Measurements from ENCODE around the gene TMEM91. TPM values are rescaled to one million over a fixed set of nuclear protein-coding genes. Genes with fewer than 3 reads are reported as not detected.

TMEM91 gene
- polyA plus RNA-seq, 1 donor from 2014 or later, result 24.4 TPM

GRCh38 chr19:41327576-41328156 is 48.7 kb upstream of the TMEM91 start:
- H3K9me3 ChIP-seq (ENCODE audit: low read length), result no peaks in the 10 kb centered on the region
- H3K9ac ChIP-seq (ENCODE audit: low read length), result no peak overlapping the region
- H3K27me3 ChIP-seq (ENCODE audit: insufficient read depth, low read depth, low read length), result no peaks in the 10 kb centered on the region
- H3K27ac ChIP-seq (ENCODE audit: low read length), result no peak overlapping the region
- H4K20me1 ChIP-seq (ENCODE audit: insufficient read depth), result no peaks in the 10 kb centered on the region
- no peaks in the 10 kb centered on the region for H3K36me3 ChIP-seq (ENCODE audit: insufficient read depth, low read length)
- TF ChIP-seq MXI1 (conservative IDR thresholded peaks at IDR 0.05; ENCODE audit: poor library complexity, severe bottlenecking) (no peak), TAF1 (IDR thresholded peaks at IDR 0.05; ENCODE audit: low read depth) (no peak), POLR2AphosphoS5 (IDR thresholded peaks at IDR 0.05) (no peak), CTCF (IDR thresholded peaks at IDR 0.05; ENCODE audit: poor library complexity, severe bottlenecking) (no peak), REST (IDR thresholded peaks at IDR 0.05; ENCODE audit: borderline replicate concordance) (no peak), RAD21 (conservative IDR thresholded peaks at IDR 0.05) (no peak)
- H3K4me2 ChIP-seq (ENCODE audit: low read length), result no peak overlapping the region
- no peaks in the 10 kb centered on the region for H3K9me2 ChIP-seq (ENCODE audit: insufficient read depth, low read length)
- no peak overlapping the region for H2AFZ ChIP-seq (ENCODE audit: low read depth, low read length)
- H3K4me3 ChIP-seq (ENCODE audit: low read length), result no peak overlapping the region
- H3F3A ChIP-seq (ENCODE audit: insufficient read depth, low read length, poor library complexity, severe bottlenecking), result no peaks in the 10 kb centered on the region
- no peaks in the 10 kb centered on the region for H3K79me2 ChIP-seq (replicated peaks; ENCODE audit: insufficient read depth, low read length)

GRCh38 chr19:41328157-41328841 is 48.0 kb upstream of the TMEM91 start:
- Histone ChIP-seq H3K36me3 (ENCODE audit: insufficient read depth, low read length) (no peaks in the 10 kb centered on the region), H4K20me1 (ENCODE audit: insufficient read depth) (no peaks in the 10 kb centered on the region), H3K4me3 (ENCODE audit: low read length) (no peak overlapping the region), H3K27ac (ENCODE audit: low read length) (no peak overlapping the region), H3K9me3 (ENCODE audit: low read length) (no peaks in the 10 kb centered on the region), H3K9me2 (ENCODE audit: insufficient read depth, low read length) (no peaks in the 10 kb centered on the region), H3K79me2 (replicated peaks; ENCODE audit: insufficient read depth, low read length) (no peaks in the 10 kb centered on the region), H2AFZ (ENCODE audit: low read depth, low read length) (no peak overlapping the region), H3K4me2 (ENCODE audit: low read length) (no peak overlapping the region), H3K27me3 (ENCODE audit: insufficient read depth, low read depth, low read length) (no peaks in the 10 kb centered on the region), H3K9ac (ENCODE audit: low read length) (no peak overlapping the region), H3F3A (ENCODE audit: insufficient read depth, low read length, poor library complexity, severe bottlenecking) (no peaks in the 10 kb centered on the region)
- TF ChIP-seq EZH2 (IDR thresholded peaks at IDR 0.05; ENCODE audit: borderline replicate concordance, insufficient read depth, low read length, poor library complexity, severe bottlenecking), result no peak
- no peak for TF ChIP-seq CTCF (IDR thresholded peaks at IDR 0.05; ENCODE audit: poor library complexity, severe bottlenecking)
- no peak for TF ChIP-seq MXI1 (conservative IDR thresholded peaks at IDR 0.05; ENCODE audit: poor library complexity, severe bottlenecking)
- TF ChIP-seq RAD21 (conservative IDR thresholded peaks at IDR 0.05), result no peak
- no peak for TF ChIP-seq SMC3 (conservative IDR thresholded peaks at IDR 0.05; ENCODE audit: poor library complexity)
- TF ChIP-seq REST (IDR thresholded peaks at IDR 0.05; ENCODE audit: borderline replicate concordance), result no peak
- no peak for TF ChIP-seq EP300 (conservative IDR thresholded peaks at IDR 0.05; ENCODE audit: poor library complexity, severe bottlenecking)
- TF ChIP-seq TAF1 (IDR thresholded peaks at IDR 0.05; ENCODE audit: low read depth), result no peak
- TF ChIP-seq POLR2AphosphoS5 (IDR thresholded peaks at IDR 0.05), result no peak

Measured in neural cell (in vitro differentiated cells).